Body of pancreas (tissue), 4 donors: ENCODE data around the gene MAP2.

ENCODE experiments used
- CTCF ChIP-seq, 7 experiments: fragments of 450-650 bp in 4 of 7; fragments of 200-600 bp in 3 of 7; sonication (generic) in 3 of 7; IDR thresholded peaks; one replicate each; pipeline ENCODE4 v1.5.1; 2016 to 2019; ENCODE audit warnings: antibody characterized with exemption in 7 of 7
- POLR2A ChIP-seq, 3 donors: fragments of 450-650 bp; IDR thresholded peaks; one replicate each; pipeline ENCODE4 v1.6.1; 2016; ENCODE audit warnings: antibody characterized with exemption in 3 of 3, mild to moderate bottlenecking in 2 of 3

GRCh38 chr2:209687323-209687969, 263.6 kb downstream of the MAP2 start:
- TF ChIP-seq POLR2A (IDR thresholded peaks at IDR 0.05) (no peak), CTCF (IDR thresholded peaks at IDR 0.05) (no peak)
